ENCODE data around the gene SESN3.
"Not testable (repeated sequence)": the region's sequence is repeated elsewhere in the genome, so short reads cannot be mapped to it uniquely, and the experiment has no call there.

The SESN3 gene

DNA sequence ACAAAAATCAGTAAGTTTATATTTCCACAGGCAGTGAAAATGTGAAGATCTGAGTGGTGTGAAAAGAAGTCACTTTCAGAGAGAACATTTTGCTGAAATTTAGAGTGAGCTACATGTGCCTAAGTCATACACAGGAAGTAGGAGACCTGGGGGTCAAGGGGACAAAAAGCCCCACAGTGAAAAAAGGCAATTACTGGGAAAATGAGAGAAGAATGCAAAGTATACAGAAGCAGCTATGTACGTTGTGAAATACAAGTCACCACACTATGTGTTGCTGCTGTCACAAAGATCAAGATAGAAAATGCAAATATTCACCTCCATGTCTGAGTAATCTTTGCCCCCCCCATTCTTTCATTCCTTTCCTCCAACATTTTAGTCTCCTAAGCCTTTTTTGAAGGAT is 21.6 kb upstream of the SESN3 start:
- no peak for DNase-seq (ENCODE audit: low read depth in 2 of 3, low spot score in 2 of 3)

- DNase-seq (ENCODE audit: low read depth in 2 of 3, low spot score in 2 of 3): not testable (repeated sequence)
Measured at GRCh38 chr11:95251896-95252295, 20.9 kb upstream of the SESN3 start.

DNA sequence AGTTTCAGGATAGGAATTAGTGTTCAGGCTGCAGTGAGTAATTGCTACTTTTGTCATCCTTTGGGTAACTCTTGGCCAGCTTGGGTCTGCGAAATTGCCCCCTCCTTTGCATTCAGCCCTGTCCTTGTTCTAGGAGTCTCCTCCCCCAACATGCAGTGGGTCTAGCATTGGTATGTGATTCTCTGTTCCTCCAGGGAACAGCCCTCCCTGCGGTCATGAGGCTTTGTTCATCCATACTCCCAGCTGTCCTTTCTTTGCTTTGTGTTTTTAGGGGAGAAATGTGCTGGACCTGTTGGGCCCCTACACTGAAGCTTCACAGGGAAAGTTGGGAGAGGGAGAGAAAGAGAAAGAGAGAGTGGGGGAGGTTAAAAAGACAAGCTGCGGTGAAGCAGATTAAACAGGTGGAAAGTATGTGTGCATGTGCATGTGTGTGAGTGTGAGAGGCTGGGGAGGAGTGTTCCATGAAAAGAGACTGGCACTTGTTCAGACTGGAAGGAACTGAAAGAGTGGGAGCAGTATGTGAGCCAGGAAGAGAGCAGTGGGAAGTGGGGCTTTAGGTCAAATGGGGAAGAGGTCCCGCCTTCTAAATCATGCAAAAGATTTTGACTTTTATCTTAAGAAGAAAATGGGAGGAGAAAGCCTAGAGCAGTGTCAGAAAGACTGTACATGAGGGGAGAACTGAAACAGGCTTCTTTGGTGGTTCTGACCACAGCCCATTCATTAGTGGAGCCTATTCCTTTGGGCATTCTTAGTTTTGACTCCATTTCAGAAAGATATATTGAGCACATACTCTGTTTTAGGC is 17.9 kb upstream of the SESN3 start:
- no peak for DNase-seq (ENCODE audit: low read depth in 2 of 3, low spot score in 2 of 3)

DNA sequence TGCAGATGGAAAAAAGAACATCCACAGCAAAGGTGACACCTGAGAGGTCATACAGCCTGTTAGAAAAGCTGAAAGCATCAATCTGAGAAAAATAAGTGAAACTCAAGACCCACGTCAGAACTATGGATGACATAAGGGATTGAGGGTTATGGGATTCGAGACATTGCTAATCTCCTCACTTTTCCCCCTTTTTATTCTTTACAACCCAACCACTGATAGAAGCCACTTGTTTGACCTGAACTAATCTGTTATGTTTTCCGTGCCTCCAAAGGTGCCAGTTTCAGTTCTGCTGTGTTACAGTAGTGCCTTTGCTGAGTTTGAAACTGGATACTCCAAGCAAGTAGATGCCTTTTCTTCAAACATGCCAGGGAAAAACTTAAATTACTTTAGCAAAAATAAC is 16.9 kb upstream of the SESN3 start:
- no peak for DNase-seq (ENCODE audit: low read depth in 2 of 3, low spot score in 2 of 3)

DNA sequence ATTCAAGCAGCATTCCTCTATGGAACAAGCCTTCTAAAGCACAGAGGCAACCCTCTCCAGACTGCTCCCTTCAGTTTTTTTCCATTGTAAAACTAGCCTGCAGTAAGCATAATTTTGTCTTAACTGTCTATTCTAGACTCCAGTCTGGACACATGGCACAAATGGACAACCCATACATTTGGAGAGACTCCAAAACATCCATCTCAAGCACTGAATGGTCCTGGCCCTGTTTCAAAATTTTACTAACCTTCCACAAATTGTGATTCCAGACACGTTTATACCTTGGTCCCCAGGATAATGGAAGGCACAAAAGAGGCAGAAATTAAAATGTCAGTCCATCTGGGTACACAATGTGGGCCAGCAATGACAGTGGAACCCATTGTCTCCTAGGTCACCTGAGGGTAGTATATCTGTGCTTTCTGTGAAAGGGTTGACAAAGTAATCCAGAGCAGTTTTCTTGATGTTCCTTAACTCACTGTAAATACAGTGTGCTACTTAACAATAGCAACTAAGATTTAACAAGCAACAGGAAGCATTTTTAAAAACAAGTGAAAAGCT is 16.2 kb upstream of the SESN3 start:
- DNase-seq (ENCODE audit: low read depth in 2 of 3, low spot score in 2 of 3): no peak

GRCh38 chr11:95245581-95245980 is 14.6 kb upstream of the SESN3 start:
- DNase-seq (ENCODE audit: low read depth in 2 of 3, low spot score in 2 of 3): no peak

DNA sequence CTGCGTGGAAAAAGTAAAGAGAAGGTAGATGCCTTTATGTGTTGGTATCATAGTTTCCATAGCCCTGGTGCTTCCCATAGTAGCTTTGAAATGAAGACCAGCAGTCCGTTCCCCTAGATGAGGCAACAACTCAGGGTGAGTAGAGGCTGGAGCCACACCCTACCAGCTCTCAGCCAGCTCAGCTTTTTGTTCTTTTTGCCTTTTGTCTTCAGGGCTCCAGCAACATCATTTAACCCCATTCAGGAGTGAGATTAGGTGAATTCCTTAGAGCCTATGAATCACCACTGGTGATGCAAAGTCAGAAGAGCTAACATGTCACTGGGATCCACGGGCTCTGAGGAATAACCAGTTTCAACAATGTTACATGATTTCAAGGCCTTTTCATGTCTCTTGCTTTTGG is 14.0 kb upstream of the SESN3 start:
- DNase-seq (ENCODE audit: low read depth in 2 of 3, low spot score in 2 of 3): no peak

- no peak for DNase-seq (ENCODE audit: low read depth in 2 of 3, low spot score in 2 of 3)
Measured at GRCh38 chr11:95243673-95244072, 12.7 kb upstream of the SESN3 start.

DNA sequence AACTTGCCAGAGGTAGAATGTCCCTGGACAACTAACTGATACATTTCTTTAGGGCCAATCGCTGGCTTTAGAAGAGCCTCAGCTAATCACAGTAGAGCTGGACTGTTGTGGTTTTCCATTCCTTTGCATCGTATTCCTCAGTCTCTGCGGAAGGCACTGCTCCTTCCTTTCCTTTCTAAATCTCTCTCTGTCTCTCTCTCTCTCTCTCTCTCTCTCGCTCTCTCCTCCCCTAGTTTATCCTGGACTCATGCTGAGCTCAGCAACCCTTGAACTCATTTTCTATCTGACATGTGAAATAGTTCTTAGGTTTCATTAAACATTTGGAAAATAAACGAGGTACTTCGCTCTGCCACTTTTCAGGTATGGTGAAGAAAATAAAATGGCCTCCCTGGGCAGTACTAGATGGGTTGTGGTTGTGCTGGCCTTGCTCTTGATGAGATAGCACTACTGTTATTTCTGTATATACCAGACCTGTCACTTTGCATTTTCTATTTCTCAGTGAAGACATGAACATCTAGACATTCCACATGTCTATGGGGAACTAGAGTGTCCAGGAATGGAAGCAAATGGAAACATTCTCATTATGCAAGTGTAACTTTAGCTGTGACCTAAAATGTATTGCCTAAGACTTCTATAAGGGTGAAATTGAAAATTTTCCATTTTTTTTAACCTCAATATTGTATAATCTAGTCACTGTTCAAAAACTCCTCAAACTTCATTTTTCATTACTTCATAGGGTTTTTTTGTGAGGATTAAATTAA is 12.0 kb upstream of the SESN3 start:
- no peak for DNase-seq (ENCODE audit: low read depth in 2 of 3, low spot score in 2 of 3)

DNA sequence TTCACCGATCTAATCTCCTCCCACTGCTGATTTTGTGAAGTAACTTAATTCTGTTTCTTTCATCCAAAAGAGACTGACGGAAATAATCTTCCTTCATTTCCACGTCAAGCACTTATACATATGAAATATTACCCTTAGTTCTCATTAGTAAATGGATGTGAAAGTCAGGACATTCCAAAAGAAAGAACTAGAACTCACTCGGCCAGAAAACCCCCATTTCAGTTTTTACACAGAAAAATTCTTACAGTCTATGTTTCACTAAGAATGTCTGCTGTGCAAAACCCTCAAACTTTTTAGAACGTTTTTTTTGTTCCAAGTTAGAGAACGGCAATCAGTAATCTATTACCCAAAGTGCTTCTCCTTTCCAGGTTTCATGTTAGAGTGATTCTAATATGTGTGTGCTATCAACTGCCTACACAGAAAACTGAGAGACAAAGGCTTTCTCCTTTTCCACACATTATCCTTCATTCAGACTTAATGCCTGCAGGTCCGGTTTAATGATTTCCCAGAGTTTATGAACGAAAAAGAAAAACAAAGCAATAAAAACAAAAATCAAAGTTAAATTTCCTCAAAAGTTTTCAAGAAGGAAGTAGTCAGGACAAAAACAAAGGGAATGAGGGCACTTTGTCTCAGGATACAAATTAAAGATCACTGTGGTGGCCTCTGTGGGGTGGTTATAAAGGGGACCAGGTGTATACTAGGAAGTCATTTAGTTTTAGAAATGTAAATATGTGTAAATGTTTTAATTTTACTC is 11.3 kb upstream of the SESN3 start:
- DNase-seq (ENCODE audit: low read depth in 2 of 3, low spot score in 2 of 3): no peak

DNA sequence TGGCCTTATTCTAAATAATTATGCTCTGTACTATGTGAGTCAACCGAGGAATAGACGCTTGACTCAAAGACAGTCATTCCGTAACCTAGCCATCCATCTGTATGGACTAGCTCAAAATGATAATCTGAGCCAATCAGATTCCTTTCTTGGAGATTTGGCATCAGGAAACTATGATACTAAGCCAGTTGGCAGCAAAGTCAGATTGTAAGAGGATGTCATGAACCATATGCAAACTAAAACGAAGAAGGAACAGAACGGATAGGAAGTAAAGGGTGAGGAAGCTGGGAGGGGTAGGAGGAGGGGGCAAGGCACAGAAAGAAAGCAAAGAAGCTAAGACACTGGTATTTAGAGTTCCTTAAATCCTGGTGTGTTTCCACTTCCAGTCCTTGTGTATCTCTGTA is 10.7 kb upstream of the SESN3 start:
- DNase-seq (ENCODE audit: low read depth in 2 of 3, low spot score in 2 of 3): no peak

- no peak for DNase-seq (ENCODE audit: low read depth in 2 of 3, low spot score in 2 of 3)
Measured at GRCh38 chr11:95239871-95240649, 9.1 kb upstream of the SESN3 start.

DNA sequence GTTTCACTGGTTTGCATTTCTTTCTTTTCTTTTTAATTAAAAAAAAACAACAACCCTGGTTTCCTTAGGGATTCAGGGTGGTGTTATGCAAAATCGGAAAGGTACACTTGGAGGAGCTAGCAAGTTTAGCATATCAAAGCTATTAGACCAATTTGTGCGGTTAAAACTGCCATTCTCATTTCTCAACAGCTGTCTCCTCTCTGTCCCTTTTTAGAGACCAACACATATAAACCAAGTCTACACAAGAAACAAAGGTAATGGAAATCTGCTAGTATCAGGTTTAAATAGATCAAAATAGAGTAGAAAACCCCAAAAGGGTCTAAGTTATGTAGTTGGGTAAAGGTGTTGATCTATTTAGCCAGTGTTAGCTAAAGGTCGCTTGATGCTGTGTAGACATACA is 1.7 kb upstream of the SESN3 start:
- DNase-seq (ENCODE audit: low read depth in 2 of 3, low spot score in 2 of 3): no peak

GRCh38 chr11:95231881-95232605 is 1.0 kb upstream of the SESN3 start:
- peak in 2 of 3 experiments; percentile 26 to 38 for DNase-seq (ENCODE audit: low read depth in 2 of 3, low spot score in 2 of 3)

GRCh38 chr11:95230810-95231126 is 234 bp downstream of the SESN3 start:
- DNase-seq (ENCODE audit: low read depth in 2 of 3, low spot score in 2 of 3): no peak

DNA sequence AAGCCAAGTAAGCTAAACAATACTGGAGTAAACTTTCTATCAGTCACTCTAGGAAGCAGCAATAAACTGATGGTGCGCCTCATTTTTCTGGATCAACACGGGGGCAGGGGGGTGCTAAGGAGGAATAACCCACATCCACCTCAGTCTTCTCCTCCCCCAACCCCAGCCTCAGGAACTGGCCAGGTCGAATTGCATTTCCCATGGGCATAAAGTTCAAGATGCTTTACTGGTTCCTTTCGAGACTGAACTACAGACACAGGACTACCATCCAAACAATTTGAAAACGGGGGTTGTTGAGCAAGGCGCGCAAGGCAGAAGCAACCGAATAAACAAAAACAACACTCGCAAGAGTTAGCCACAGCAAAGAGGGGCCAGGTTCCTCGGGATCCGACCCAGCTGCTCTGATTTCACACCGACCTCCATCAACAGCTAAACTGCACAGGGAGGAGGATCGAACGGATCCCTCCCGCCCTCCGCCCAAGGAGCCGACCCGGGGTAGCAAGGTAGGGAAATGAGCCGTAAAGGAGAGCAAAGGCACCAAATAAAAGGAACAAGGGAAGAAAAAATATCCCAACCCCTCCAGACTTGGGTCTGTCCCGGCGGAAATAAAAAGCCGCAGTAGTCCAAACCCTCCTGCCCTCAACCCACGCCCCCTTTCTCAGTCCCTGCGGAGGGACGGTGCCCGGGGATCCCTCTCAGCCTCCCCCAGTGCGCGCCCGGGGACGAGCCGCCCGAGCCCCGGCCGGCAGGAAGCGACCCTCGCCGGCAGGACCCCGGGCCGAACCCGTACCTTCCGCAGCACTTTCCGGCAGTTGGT is 801 bp downstream of the SESN3 start:
- DNase-seq (ENCODE audit: low read depth in 2 of 3, low spot score in 2 of 3): no peak

GRCh38 chr11:95229199-95229992 is 1.6 kb downstream of the SESN3 start:
- no peak for DNase-seq (ENCODE audit: low read depth in 2 of 3, low spot score in 2 of 3)

DNA sequence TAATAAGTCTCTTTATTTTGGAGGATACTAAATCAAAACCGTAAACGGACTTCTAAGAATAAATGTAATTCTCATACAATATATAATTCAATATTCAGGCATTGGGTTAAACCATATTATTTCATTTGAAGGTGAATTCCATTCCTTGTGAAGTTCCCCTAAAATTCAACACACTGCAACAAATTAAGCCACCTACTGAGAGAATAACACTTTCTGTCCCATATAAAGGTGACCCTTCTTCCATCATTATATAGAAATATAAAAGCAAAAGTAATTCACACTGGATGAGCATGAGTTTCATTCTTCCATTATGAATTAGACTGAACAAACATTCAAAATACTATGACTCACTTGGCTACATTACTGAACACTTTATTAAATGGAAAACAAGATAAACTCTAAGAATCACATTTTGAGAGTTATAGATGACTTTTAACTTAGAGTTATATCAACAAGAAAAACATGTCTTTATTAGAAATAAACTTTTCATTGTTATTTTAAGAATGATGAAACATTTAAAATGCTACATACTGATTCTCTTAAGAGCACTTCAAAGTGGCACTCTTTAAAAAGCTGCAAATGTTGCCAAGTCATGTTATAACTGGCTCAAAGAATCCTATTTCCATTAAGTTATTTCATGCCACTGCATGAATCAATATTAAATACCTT is 2.8 kb downstream of the SESN3 start:
- DNase-seq (ENCODE audit: low read depth in 2 of 3, low spot score in 2 of 3): no peak

Data from activated CD8-positive, alpha-beta memory T cell treated with anti-CD3 and anti-CD28 coated beads for 48 hours (primary cell).